ENCODE results near the gene TIMM9. TPM values are rescaled to one million over a fixed set of nuclear protein-coding genes. Genes with fewer than 3 reads are reported as not detected.
A peak's percentile ranks its signal among the peaks of the same experiment; 100 is the strongest.
"Not testable (repeated sequence)": the region's sequence is repeated elsewhere in the genome, so short reads cannot be mapped to it uniquely, and the experiment has no call there.

TIMM9 gene, protein sequence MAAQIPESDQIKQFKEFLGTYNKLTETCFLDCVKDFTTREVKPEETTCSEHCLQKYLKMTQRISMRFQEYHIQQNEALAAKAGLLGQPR
- 49.2 and 80.2 TPM in 2 replicates for total RNA-seq (2014; rRNA removed; shearing (Covaris generic); ENCODE audit: low replicate concordance)

DNA sequence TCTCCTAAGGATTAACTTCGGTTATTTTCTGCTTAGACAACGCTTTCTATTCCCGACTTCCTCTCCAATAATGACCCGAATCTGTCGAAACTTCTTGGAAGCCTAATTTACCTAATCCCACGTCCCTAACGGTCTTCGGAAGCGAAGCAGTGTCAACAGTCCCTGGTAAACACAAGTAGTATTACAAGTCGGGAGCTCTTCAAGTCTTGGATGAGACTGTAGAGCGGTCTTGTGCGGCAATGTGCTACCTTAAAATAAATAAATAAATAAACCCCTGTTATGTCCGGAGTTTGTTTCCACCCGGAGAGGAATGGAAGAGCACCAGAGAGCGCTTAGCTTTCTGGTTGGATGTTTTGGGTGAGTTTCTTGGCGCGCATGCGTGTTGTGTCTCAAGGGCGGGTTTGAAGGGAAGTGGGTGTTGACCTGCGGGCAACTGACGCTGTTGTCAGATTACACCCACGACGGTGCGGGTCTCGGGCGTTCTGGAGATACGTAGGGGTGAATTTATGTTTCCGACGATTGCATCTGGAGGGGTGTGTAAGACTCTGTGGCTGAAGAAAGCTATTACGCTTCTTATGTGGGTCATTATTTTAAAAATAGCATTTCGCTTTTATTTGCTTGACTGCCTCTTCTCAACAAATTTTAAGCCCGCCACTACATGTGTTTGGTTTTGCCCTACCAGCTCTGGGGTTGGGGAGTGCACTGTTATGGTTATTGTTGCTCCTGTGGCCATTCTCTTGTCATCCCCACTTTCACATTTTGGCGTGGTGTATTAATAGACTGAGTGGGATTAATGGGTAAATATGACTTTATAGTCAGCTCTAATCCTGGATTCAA, at the start of gene TIMM9, which contains the start of gene KIAA0586:
Gene TIMM9 (minus strand): TSS at position 251 of the 837 bp plus-strand sequence. CDS start 15,586 bp downstream, outside the sequence.
Gene KIAA0586 (plus strand): TSS at position 439 of the 837 bp plus-strand sequence. CDS start 546 bp downstream, outside the sequence.
- DNase-seq, result peak; percentile 92
- H3K4me3 ChIP-seq, result peak within 1 kb of the TSS; percentile 88
- H3K36me3 ChIP-seq, result peaks cover 9% of the 10 kb centered on the region
- no peaks in the 10 kb centered on the region for H3K27me3 ChIP-seq
- no peaks in the 10 kb centered on the region for H3K9me3 ChIP-seq

DNA sequence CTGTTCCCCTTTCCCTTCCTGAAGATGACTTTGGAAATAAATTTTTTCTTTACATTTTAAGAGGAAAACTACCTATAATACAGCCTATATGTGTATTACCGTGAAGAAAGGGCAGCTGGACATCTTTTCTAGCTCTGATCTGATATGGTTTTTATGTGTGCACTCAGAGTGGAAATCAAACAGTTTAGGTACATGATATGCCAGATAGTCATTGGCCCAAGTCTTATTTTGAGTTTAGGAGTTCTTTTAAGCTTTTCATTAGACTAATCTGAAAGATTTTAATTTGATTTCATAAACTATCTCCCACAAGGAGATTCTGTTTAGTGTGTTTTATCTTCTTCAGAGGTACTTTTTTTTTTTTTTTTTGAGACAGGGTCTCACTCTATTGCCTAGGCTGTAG, 49.0 kb upstream of the TIMM9 start:
- DNase-seq, result no peak
- Histone ChIP-seq H3K27me3 (no peaks in the 10 kb centered on the region), H3K36me3 (peaks cover 6% of the 10 kb centered on the region; the same call in 1 of the 2 replicates), H3K4me3 (no peak overlapping the region), H3K9me3 (no peaks in the 10 kb centered on the region)

DNA sequence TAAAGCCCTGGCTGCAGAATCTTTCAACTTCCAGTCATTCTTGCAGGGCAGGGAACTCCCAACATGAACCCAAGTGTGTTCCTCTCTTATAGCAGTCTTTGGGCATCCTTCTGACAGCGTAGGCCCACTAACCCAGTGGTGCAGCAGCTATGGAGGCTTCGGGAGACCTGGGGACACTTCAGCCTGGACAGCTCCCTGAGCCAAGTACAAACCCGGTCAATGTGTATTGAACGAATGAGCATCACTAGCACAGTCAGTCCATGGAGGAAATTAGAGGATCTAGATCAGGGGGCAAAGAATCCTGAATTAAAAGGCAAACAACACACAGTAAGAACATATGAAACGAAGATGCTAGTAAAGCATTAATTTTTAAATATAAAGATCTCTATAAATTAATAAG, 42.0 kb upstream of the TIMM9 start:
- no peak overlapping the region for H3K4me3 ChIP-seq
- no peaks in the 10 kb centered on the region for H3K27me3 ChIP-seq
- H3K9me3 ChIP-seq, result no peaks in the 10 kb centered on the region
- H3K36me3 ChIP-seq, result peaks cover 2% of the 10 kb centered on the region; the same call in 1 of the 2 replicates
- no peak for DNase-seq

DNA sequence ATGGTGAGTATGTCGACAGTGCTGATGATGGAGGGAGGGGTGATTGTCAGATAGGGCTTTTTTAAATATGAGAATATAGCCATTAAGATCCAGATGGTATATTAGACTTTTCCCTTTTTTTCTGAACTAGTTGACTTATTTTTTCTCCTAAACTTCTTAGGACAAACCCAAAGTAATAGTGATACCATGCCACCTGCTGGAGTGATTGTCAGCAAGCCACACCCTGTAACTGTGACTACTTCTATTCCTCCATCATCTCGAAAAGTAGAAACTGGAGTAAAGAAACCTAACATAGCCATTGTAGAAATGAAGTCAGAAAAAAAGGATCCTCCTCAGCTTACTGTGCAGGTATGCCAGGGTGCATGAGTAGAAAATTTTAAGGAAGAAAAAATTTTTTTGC, 40.2 kb upstream of the TIMM9 start:
- H3K27me3 ChIP-seq, result no peaks in the 10 kb centered on the region

DNA sequence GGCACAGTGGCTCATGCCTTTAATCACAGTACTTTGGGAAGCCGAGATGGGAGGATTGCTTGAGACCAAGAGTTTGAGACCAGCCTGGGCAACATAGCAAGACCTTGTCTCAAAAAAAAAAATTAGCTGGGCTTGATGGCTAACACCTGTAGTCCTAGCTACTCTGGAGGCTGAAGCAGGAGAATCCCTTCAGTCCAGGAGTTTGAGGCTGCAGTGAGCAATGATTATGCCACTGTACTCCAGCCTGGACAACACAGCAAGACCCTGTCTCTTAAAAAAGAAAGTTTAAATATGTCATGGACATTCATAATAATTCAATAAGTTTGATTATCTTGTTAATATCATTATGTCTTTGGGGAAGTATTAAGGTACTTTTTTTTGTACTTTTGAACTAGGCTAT, 39.1 kb upstream of the TIMM9 start:
- Histone ChIP-seq H3K27me3 (no peaks in the 10 kb centered on the region), H3K36me3 (peaks cover 2% of the 10 kb centered on the region; the same call in 1 of the 2 replicates), H3K9me3 (no peaks in the 10 kb centered on the region), H3K4me3 (no peak overlapping the region)
- no peak for DNase-seq

More for the DNA sequence above, 40.2 kb upstream of the TIMM9 start:
- Histone ChIP-seq H3K36me3 (peaks cover 2% of the 10 kb centered on the region; the same call in 1 of the 2 replicates), H3K4me3 (no peak overlapping the region), H3K9me3 (no peaks in the 10 kb centered on the region)
- no peak for DNase-seq

DNA sequence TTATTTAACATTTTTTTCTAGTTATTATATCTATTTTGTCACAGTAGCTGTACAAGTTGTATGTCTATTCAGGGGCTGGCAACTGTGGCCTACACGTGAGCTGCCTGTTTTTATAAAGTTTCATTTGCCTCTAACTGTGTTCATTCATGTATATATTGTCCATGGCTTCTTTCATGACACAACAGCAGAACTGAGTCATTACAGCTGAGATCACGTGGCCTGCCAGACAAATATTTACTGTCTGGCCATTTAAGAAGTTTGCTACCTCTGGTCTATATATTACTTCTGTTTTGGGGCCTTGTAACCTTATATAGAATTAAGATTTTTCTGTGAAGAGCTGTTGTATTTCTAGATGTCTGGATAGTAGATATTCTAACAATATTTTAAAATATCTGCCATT, 38.1 kb upstream of the TIMM9 start:
- H3K27me3 ChIP-seq, result no peaks in the 10 kb centered on the region
- no peak overlapping the region for H3K4me3 ChIP-seq
- no peaks in the 10 kb centered on the region; the same call in 1 of the 2 replicates for H3K36me3 ChIP-seq
- no peak for DNase-seq
- H3K9me3 ChIP-seq, result no peaks in the 10 kb centered on the region

DNA sequence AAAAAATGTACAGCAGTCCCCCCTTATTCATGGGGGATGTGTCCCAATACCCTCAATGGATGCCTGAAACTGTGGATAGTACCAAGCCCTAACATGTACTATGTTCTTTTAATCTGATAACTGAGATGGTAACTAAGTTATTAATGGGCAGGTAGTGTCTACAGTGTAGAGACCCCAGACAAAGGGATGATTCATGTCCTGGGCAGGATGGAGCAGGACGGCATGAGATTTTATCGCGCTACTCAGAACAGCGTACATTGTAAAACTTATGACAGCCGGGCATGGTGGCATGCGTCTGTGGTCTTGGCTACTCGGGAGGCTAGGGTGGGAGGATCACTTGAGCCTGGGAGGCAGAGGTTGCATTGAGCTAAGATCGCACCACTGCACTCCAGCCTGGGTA, 37.3 kb upstream of the TIMM9 start:
- H3K9me3 ChIP-seq, result no peaks in the 10 kb centered on the region
- H3K4me3 ChIP-seq, result no peak overlapping the region
- H3K36me3 ChIP-seq, result no peaks in the 10 kb centered on the region; the same call in none of the 2 replicates
- no peak for DNase-seq
- no peaks in the 10 kb centered on the region for H3K27me3 ChIP-seq

DNA sequence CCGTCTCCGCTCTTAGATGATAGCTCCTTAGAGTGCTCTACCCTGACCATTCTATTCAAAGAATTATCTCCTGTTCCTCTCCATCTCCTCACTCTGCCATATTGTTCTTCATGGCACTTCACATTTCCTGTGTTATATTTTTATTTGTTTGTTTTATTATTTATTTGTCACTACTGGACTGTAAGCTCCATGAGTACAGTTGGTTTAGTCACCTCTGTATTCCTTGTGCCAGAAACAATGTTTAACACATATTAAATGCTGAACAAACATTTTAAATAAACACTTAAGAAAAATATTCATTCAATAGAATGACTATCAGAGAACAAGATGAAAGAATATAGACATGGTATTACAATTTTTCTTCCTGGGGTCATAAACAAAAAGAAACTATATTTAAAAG, 35.8 kb upstream of the TIMM9 start:
- no peaks in the 10 kb centered on the region for H3K9me3 ChIP-seq
- H3K4me3 ChIP-seq, result no peak overlapping the region
- no peak for DNase-seq
- peaks cover 2% of the 10 kb centered on the region for H3K36me3 ChIP-seq
- no peaks in the 10 kb centered on the region for H3K27me3 ChIP-seq

DNA sequence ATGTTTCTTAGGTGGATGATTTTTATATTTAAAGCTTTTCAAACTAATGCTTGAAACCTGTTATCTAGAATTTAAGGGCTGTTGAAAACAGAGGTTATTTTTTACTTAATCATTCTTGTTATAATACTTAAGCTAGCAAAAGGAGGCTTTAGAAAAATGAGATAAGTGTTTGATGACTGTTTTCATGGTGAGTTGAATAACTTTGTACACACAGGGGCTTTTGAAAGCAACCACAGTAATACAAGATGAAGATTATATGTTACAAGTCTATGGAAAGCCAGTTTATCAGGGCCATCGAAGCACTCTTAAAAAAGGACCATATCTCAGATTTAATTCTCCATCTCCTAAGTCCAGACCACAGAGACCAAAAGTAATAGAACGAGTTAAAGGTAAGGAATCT, 33.4 kb upstream of the TIMM9 start:
- no peaks in the 10 kb centered on the region for H3K9me3 ChIP-seq
- no peak overlapping the region for H3K4me3 ChIP-seq
- no peak for DNase-seq
- H3K27me3 ChIP-seq, result no peaks in the 10 kb centered on the region
- H3K36me3 ChIP-seq, result peaks cover 7% of the 10 kb centered on the region

DNA sequence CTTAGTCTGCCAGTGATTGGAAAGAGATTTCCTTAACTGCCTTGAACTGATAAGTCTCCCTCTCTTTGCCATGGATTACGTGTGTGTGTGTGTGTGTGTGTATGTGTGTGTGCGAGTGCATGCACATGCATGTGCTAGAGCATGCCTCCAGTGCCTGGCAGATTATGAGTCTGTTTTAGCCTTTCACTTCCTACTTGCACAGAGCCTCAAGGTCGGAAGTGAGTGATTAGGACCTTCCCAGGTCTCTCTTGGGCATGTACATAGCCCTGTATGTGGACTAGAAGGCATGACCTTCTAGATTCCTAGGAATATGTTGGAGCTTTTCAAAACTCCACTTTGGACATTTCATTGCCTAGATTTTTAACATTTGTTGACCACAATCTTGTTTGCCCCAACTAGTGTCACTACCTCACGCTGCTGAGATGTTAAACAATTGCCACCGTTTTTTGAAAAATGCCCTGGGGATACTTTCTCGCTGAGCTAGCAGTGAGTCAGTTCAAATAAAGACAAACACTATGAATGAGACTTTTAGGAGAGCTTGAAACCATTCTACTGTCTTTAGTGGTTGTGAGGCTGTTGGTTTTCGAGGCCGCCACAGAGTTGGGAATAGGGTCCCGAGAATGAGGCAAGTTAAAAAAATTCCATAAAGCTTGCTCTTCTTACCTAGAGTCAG, 28.4 kb upstream of the TIMM9 start:
- Histone ChIP-seq H3K4me3 (no peak overlapping the region), H3K27me3 (no peaks in the 10 kb centered on the region), H3K36me3 (peaks cover 10% of the 10 kb centered on the region), H3K9me3 (no peaks in the 10 kb centered on the region)
- DNase-seq, result no peak

DNA sequence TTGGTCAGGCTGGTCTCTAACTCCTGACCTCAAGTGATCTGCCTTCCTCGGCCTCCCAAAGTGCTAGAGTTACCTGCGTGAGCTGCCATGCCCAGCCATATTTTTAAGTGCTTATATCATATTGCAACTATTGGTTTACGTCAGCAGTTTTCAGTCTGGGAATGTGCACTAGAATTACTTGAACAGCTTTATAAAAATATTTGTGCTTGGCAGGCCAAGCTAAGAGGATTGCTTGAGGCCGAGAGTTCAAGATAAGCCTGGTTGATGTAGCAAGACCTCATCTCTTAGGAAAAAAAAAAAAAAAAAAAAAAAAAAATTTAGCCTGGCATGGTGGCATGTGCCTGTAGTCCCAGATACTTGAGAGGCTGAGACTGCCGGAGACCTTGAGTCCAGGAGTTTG, 17.3 kb upstream of the TIMM9 start:
- Histone ChIP-seq H3K27me3 (no peaks in the 10 kb centered on the region), H3K36me3 (peaks cover 3% of the 10 kb centered on the region), H3K4me3 (no peak overlapping the region), H3K9me3 (no peaks in the 10 kb centered on the region)
- DNase-seq, result no peak

DNA sequence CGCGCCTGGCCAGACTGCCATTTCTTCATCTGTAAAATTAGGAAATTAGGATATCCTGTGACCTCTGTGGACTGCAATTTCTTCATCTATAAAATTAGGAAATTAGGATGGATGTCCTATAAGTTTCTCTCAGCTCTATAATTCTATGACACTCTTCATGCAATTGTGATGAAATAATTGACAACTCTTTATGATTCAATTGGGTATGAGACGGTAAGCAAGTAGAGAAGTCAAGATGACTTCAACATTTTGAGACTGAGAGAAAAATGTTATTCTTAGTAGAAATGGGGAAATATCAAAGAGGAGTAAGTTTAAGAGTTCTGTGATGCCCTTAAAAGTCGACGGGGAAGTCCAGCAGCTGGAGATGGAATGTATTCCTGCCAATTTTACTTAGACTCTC, 12.1 kb upstream of the TIMM9 start:
- Histone ChIP-seq H3K27me3 (no peaks in the 10 kb centered on the region), H3K9me3 (no peaks in the 10 kb centered on the region)
- no peak for DNase-seq

DNA sequence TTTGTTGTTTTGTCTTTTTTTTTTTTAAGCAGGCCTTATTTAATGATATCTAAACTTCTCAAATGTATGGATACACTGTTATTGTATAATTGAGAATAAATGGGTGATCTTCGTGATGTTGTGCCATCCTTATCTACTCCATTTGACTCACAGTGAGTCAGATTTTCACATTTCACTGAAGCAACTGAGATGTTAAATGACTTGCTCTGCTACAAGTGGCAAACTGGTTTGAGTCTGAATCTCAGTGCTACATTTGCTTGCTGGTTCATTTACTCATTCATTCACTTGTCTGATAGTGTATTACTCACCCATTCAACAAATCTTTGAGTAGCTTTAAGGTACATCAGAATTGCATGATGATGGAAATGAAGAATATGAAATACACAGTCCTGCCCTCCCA, 2.8 kb upstream of the TIMM9 start:
- no peak overlapping the region for H3K4me3 ChIP-seq
- peaks cover 9% of the 10 kb centered on the region for H3K36me3 ChIP-seq
- H3K9me3 ChIP-seq, result no peaks in the 10 kb centered on the region
- no peak for DNase-seq
- H3K27me3 ChIP-seq, result no peaks in the 10 kb centered on the region

More for the DNA sequence above, 12.1 kb upstream of the TIMM9 start:
- Histone ChIP-seq H3K4me3 (no peak overlapping the region), H3K36me3 (peaks cover 3% of the 10 kb centered on the region)

DNA sequence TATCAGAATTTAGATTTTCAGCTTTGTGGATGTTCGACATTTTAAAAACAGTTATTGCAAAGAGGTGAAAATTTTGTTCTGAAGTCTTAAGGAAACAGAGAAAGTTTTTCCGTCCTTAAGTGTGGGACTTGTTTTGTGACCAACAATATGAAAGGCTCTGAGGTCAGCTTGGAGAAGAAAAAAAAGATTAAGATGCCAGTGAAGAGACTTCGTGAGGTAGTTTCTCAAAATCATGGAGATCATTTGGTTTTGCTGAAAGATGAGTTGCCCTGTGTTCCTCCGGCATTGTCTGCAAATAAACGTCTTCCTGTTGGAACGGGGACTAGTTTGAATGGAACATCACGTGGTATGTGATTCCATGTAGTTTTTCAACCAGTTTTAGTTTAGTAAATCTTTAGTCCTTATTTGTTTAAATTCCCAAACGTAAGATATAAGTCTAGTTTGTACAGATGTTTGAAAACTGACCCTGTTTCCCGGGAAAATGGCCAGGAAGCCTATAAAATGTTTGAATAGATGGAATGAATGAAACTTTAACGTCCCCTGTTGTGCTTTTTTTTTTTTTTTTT, 870 bp upstream of the TIMM9 start:
- H3K4me3 ChIP-seq, result peak overlapping the region; percentile 88
- H3K9me3 ChIP-seq, result no peaks in the 10 kb centered on the region
- peak; percentile 2 for DNase-seq
- H3K27me3 ChIP-seq, result no peaks in the 10 kb centered on the region
- H3K36me3 ChIP-seq, result peaks cover 10% of the 10 kb centered on the region

DNA sequence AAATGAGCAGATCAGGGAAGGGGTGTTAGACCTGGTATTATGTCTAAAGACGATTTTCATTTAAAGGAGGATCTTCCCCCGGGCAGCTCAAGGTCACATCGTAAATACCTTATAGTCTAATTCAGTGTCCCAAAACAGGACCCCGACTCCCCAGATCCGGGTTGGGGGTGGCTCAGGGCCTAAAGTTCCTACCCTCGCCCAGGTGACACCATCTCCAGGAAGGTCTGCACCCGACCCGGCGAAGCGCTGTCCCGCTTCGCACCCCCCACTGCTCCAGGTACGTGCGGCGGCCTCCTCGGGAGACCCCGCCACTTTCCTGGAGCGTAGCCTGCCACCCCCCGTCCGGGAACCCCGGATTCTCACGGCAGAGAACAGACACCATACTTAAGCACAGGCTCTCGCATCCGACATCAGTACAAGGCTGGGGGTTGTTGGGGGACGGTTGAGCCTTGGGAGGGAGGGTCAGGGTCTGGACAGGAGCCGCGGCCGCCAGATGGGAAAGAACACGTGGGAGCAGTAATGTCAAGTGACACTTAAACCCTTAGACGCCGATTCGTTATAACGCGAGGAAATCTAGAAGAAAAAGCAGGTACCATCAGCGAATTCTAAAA, 556 bp downstream of the TIMM9 start:
- Histone ChIP-seq H3K36me3 (peaks cover 9% of the 10 kb centered on the region), H3K27me3 (no peaks in the 10 kb centered on the region), H3K4me3 (peak overlapping the region; percentile 88), H3K9me3 (no peaks in the 10 kb centered on the region)
- DNase-seq, result peak; percentile 64

DNA sequence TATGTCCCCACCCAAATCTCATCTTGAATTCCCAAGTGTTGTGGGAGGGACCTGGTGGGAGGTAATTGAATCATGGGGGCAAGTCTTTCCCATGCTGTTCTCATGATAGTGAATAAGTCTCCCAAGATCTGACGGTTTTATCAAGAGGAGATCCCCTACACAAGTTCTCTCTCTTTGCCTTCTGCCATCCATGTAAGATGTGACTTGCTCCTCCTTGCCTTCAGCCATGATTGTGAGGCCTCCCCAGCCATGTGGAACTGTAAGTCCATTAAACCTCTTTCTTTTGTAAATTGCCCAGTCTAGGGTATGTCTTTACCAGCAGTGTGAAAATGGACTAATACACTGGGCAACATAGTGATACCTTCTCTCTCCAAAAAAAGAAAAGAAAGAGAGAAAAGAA, 10.4 kb downstream of the TIMM9 start:
- not testable (repeated sequence) for H3K9me3 ChIP-seq, H3K4me3 ChIP-seq, DNase-seq, H3K27me3 ChIP-seq
- peaks cover 53% of the 10 kb centered on the region for H3K36me3 ChIP-seq

Data from MG63 (cell line).